Activated CD8-positive, alpha-beta memory T cell treated with anti-CD3 and anti-CD28 coated beads, Interleukin-2, amount 50 U/mL, for 24 hours (primary cell): Measurements from ENCODE around the gene TSC22D1.
"Not testable (repeated sequence)": the region's sequence is repeated elsewhere in the genome, so short reads cannot be mapped to it uniquely, and the experiment has no call there.

Experiments used
- DNase-seq: peaks from one replicate; pipeline ENCODE4 v3.0.0-alpha.2; 2020; ENCODE audit errors: extremely low read depth

Gene TSC22D1

GRCh38 chr13:44506251-44506650 is 69.9 kb downstream of the TSC22D1 start:
- no peak for DNase-seq

DNA sequence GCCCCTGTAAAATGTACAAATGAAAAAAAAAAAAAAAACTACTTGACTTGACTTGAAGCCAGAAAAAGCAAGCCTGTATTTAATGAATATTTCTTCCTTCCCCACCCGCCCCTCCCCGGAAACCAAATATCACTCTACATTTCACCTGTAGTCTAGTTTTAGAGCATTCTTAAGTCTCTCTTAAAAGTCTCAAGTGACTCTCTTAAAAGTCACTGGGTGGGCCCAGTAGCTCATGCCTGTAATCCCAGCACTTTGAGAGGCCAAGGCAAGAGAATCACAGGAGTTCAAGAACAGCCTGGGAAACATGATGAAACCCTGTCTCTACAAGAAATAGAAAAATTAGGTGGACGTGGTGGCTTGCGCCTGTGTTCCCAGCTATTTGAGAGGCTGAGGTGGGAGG is 72.0 kb downstream of the TSC22D1 start:
- DNase-seq: no peak

- DNase-seq: no peak
Measured at GRCh38 chr13:44498969-44499368, 77.2 kb downstream of the TSC22D1 start.

- DNase-seq: no peak
Measured at GRCh38 chr13:44498502-44498901, 77.6 kb downstream of the TSC22D1 start.

GRCh38 chr13:44497801-44498200 is 78.3 kb downstream of the TSC22D1 start:
- no peak for DNase-seq

DNA sequence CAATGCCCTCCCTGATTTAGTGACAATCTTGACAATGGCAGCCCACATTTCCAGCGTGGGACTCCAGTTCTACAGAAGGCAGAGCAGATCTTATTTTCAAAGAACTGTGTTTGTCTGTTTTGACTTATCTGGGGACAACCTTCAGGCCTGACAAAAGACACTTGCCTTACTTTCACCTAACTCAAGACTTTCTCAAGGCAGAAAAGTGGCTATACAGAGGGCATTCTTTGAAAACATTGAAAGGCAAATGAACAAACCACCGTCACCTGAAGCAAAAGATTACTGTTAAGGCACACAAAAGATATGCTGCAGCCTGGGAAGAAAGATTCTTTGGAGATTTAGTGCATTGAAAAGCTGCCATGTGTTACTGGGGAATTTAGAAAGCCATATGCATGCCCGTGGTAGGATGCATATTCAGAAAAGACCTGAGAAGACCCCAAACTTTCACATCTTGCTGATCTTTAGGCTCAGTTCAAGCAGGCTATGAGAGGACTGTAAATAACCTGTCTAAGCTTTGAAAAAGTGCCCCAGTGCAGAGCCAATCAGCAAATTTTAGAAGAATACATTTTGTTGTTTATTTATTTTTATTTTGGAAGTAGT is 82.8 kb downstream of the TSC22D1 start:
- no peak for DNase-seq

- DNase-seq: no peak
Measured at GRCh38 chr13:44489751-44490150, 86.4 kb downstream of the TSC22D1 start.

DNA sequence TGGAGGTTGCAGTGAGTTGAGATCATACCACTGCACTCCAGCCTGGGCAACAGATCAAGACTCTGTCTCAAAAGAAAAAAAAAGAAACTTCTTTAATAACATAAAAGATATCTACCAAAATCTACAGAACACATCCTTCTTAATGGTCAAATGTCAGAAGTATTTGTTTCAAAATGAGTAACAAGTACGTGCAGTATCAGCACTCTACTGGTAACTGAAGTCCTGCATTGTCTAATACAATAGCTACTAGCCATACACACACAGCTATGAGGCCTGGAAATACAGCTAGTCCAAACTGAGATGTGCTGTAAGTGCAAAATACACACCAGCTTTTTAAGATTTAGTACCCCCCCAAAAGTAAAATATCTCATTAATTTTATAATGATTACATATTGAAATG is 88.1 kb downstream of the TSC22D1 start:
- DNase-seq: no peak

- no peak for DNase-seq
Measured at GRCh38 chr13:44484562-44485138, 91.5 kb downstream of the TSC22D1 start.

DNA sequence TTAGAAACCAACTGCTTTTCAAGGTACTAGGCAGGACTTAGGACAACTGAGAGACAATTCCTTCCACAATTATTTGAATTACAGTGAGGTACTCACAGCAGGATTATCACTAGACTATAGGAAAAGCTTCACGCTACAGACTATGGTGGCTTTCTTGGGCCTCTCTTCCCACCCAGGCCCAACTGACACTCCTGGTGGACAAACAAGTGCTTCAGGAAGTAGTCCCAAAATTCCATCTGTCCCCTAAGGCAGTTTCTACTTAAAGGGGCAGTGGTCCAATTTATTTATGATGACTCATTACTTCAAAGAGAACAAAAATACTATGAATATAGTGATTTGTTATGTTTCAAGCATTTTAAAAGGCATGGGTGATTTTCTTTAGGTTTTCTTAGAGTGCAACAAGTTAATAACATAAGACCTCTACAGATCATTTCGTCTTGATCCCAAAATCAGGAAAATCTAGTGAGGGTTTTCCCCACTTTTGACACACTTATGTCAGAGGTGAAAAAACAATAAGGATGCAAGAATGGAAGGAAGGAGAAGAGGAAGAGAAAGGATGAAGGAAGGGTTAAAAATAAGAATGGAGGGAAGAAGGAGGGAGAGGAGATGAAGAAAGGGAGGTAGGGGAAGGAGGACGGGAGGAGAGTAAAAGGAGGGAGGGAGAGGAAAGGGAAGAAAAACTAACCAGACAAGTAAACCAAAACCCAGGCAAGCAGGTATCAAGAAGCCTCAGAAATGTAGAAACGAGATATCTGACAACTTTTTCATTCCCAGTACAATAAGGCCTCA is 101.8 kb downstream of the TSC22D1 start:
- DNase-seq: no peak

GRCh38 chr13:44471686-44472085 is 104.4 kb downstream of the TSC22D1 start:
- DNase-seq: no peak

- DNase-seq: no peak
Measured at GRCh38 chr13:44470638-44471562, 105.2 kb downstream of the TSC22D1 start.

DNA sequence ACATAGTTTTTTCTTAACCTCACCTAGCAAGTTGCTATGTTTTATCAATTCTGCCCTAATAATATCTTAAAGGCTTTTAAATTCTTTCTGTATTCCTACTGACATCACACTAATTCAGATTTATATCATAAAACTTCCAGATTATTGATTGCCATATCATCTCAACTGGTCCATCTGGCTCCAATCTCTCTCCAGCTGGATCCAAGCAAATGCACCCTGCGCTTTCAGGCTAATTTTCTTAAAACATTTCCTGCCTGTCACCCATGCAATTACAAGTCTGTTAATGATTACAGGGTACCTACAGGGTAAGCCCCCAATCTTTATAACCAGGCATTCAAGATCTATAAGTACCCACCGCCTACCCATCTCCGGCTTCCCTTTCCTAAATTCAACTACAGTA is 107.3 kb downstream of the TSC22D1 start:
- no peak for DNase-seq

GRCh38 chr13:44465318-44465717 is 110.8 kb downstream of the TSC22D1 start:
- DNase-seq: no peak

GRCh38 chr13:44464471-44464870 is 111.7 kb downstream of the TSC22D1 start:
- no peak for DNase-seq

GRCh38 chr13:44463759-44464158 is 112.4 kb downstream of the TSC22D1 start:
- DNase-seq: no peak

DNA sequence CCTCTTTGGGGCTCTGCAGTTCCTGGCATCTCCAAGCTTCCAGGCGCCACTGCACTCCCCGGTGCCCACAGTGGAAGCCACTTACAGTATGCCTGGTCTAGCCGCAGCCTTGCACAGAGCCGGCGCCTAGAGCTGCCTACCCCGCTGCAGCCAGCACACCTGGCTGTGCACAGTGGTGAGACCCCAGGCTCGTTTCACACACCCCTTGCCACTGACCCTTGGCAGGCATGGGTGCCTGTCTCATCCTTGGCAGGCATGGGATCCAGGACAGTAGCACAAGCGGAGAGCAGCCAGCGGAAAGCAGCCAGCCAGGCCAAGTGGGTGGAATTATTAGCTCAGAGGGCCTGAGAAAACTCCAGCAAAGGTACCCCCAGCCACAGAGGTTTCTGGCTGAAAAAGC is 116.5 kb downstream of the TSC22D1 start:
- DNase-seq: no peak

DNA sequence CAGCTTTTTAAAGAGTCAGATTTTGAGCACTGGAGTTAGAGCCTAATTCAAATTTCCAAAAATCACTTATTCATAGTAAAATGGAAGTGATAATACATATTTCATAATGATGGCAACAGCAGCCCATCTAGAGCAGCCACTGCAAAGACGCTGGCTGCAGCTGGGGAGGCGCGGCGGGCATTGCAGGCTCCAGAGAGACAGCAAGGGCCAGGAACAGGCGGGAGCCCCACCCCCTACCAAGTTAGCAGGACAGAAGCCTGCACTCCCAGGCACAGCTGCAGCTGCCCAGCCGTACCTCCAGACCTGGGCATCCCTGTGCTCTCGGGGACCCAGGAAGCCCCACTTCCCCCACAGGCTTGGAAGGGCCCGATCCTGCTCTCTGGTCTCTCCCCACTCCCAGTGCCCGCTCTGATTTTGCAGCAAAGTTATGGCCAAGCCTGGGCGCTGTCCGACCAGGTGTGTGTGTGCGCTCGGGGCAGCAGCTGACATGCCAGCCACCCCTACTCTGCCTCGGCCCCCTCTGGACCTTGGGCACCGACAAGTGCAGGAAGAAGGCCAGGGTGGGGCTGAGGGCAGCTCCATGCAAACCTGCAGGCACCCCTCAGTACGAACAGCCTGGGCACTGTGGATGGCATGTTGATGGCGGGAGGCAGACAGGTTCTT is 117.7 kb downstream of the TSC22D1 start:
- no peak for DNase-seq

- DNase-seq: not testable (repeated sequence)
Measured at GRCh38 chr13:44456212-44456611, 119.9 kb downstream of the TSC22D1 start.

DNA sequence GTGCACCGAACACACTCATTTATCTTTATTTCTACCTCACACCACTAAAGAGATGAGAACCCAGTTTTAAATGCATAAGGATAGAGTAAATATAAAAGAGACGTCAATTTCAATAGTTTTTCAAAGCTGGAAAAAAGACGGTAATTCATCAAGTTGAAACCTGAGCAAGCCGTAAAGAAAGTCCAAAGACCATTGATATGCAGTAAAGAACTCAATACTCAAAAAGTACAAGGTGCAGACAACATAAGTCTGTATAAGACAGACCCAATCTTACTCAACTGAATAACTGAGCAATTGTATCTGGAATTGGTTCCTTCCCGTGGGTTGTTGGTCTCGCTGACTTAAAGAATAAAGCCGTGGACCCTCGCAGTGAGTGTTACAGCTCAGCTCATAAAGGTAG is 120.4 kb downstream of the TSC22D1 start:
- no peak for DNase-seq

DNA sequence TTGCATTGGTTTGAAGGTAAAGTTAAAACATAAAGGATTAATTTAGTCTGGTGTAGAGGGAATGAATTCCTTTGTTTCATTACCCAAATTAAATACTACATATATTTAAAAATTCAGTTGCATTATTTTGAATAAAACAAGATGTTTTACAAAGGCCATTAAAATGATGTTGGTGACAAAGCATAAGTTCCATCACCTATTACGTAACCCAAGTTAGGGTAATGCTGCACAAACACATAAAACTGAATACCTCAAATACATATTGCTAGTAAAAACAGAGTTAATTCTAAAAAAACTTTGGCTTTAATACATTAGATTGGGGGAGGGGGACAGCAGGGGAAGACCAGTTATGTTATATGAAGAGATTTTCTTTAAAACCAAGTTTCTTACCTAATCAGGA is 122.2 kb downstream of the TSC22D1 start:
- DNase-seq: no peak

DNA sequence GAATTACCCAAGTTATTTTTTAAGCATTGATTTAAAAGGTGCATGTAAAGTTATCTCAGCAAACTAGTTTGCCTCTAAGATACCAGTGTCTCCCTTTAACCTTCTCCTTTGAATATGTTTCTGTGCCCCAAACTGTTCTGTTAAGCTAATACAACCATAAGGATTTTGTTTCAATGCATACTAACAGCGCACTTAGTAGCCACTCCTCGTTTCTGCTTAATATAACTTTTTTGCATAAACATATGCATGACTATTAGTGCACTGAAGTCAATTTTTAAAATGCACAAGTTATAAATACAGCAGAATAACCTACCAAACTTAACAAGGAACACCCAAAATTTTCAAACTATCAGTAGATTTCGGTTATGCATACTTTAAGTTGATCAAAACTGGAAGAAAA is 123.1 kb downstream of the TSC22D1 start:
- DNase-seq: no peak
